Prostate gland (tissue), 2 donors: ENCODE measurements around the gene MYCBP2. TPM values are rescaled to one million over a fixed set of nuclear protein-coding genes. Genes with fewer than 3 reads are reported as not detected.

Experiments
- DNase-seq: peaks from one replicate; pipeline ENCODE4 v3.0.0-alpha.2; 2019; ENCODE audit warnings: low spot score
- H3K27ac ChIP-seq, 2 donors: fragments of 200-600 bp; sonication (generic); 2 replicates each; pipeline ENCODE4 v1.5.1; 2017 to 2019
- H3K27me3 ChIP-seq: fragments of 200-600 bp; sonication (generic); replicated peaks from 2 replicates; pipeline ENCODE4 v1.5.1; 2019; ENCODE audit not compliant: insufficient read depth
- H3K36me3 ChIP-seq, 2 donors: fragments of 200-600 bp; sonication (generic); 1 replicate in 1 of 2; 2 replicates in 1 of 2; pipeline versions ENCODE4 v1.5.1 to v1.8.1; 2017 to 2019
- H3K4me1 ChIP-seq: fragments of 200-600 bp; sonication (generic); replicated peaks from 2 replicates; pipeline ENCODE4 v1.5.1; 2019
- H3K4me3 ChIP-seq, 2 donors: fragments of 200-600 bp; sonication (generic); 2 replicates each; pipeline ENCODE4 v1.5.1; 2017 to 2019
- H3K9me3 ChIP-seq: fragments of 200-600 bp; sonication (generic); 2 replicates; pipeline ENCODE4 v1.5.1; 2017
- CTCF ChIP-seq, 4 experiments: fragments of 200-600 bp in 2 of 4; fragments of 450-650 bp in 2 of 4; sonication (generic) in 2 of 4; IDR thresholded peaks; 1 replicate in 3 of 4; 2 replicates in 1 of 4; pipeline ENCODE4 v1.5.1; 2016 to 2019; ENCODE audit warnings: antibody characterized with exemption in 4 of 4, mild to moderate bottlenecking in 2 of 4, moderate library complexity in 2 of 4
- POLR2A ChIP-seq: fragments of 450-650 bp; IDR thresholded peaks from one replicate; pipeline ENCODE4 v1.6.1; 2016; ENCODE audit warnings: antibody characterized with exemption, mild to moderate bottlenecking
- POLR2AphosphoS5 ChIP-seq: sonication (generic); formaldehyde crosslinking; IDR thresholded peaks from one replicate; pipeline ENCODE4 v1.6.1; 2017; ENCODE audit warnings: antibody characterized with exemption
- WGBS: methylation state at CpG from one replicate; pipeline ENCODE4 v1.1.5; 2018; 5-methylcytosine and 5-hydroxymethylcytosine counted together
- intact Hi-C: fragments of 100-400 bp; cut with DNase I; formaldehyde crosslinking; loops from one replicate; pipeline ENCODE4 v1.14.2; 2022
- total RNA-seq, 2 donors: library from RNA; depleted of rRNA; stranded (reverse); fragments of >200 nt; gene quantifications; one replicate each; pipeline ENCODE4 v1.1.0, GENCODE V29; 2016

MYCBP2 gene
- total RNA-seq, 2 donors from 2014 or later = 127 to 132 TPM

DNA sequence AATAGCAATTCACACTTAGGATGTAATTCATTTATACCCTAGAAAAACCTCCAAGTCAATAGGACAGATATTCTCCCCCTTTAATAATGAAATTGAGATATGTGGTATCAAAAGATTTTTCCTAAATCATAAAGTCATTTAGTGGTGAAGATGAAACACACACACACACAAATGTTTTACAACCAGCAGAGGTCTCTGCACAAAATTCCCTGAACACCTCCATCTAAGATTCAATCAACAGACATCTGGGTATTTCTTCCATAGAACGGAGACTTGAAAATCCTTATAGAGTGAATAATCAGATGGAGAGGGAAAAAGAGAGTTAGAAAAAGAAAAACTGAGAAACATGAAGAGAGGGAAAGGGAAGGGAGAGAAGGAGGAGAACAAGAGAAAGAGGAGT, 52.8 kb downstream of the MYCBP2 start:
- Histone ChIP-seq H3K36me3 (no peaks in the 10 kb centered on the region), H3K27me3 (no peaks in the 10 kb centered on the region), H3K9me3 (no peaks in the 10 kb centered on the region), H3K27ac (no peak overlapping the region), H3K4me1 (no peaks in the 10 kb centered on the region), H3K4me3 (no peak overlapping the region)
- no peak for DNase-seq
- no peak for TF ChIP-seq POLR2AphosphoS5
- no peak for TF ChIP-seq POLR2A
- no peak for TF ChIP-seq CTCF (IDR thresholded peaks at IDR 0.05)
- intact Hi-C loops = no loop called here
- 94% methylated on average over 1 of the region's 1 CpG for WGBS

DNA sequence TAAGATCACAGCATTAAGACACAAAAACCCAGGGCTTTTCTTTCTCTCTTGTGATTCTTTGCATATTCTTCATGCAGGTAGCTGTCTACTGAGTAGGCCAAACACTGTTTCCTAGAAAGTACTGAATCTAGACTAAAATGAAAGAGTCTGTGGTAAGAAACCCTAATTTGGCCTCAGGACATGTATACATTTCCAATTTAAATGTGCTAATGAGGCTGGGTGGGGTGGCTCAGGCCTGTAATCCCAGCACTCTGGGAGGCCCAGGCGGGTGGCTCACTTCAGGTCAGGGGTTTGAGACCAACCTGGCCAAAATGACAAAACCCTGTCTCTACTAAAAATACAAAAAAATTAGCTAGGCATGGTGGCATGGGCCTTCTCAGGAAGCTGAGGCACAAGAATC, 57.8 kb downstream of the MYCBP2 start:
- TF ChIP-seq POLR2A (no peak), CTCF (IDR thresholded peaks at IDR 0.05) (no peak), POLR2AphosphoS5 (no peak)
- H3K4me1 ChIP-seq = no peaks in the 10 kb centered on the region
- no peaks in the 10 kb centered on the region for H3K36me3 ChIP-seq
- H3K9me3 ChIP-seq = no peaks in the 10 kb centered on the region
- 100% methylated on average over 1 of the region's 1 CpG for WGBS
- no peaks in the 10 kb centered on the region for H3K27me3 ChIP-seq
- no peak for DNase-seq
- H3K27ac ChIP-seq = no peak overlapping the region
- intact Hi-C loops = loop anchor here (10.0 kb wide), 1 partner anchor 56 kb away; the partner anchor contains the start of gene MYCBP2
- no peak overlapping the region for H3K4me3 ChIP-seq

GRCh38 chr13:77267362-77267761, 59.5 kb downstream of the MYCBP2 start:
- H3K9me3 ChIP-seq = no peaks in the 10 kb centered on the region
- no peak overlapping the region for H3K27ac ChIP-seq
- TF ChIP-seq POLR2AphosphoS5 = no peak
- no peak for TF ChIP-seq POLR2A
- H3K4me1 ChIP-seq = no peaks in the 10 kb centered on the region
- H3K27me3 ChIP-seq = no peaks in the 10 kb centered on the region
- DNase-seq = no peak
- 58% methylated on average over 2 of the region's 2 CpGs for WGBS
- intact Hi-C loops = loop anchor here (10.0 kb wide), 1 partner anchor 57 kb away; the partner anchor contains the start of gene MYCBP2
- H3K36me3 ChIP-seq = no peaks in the 10 kb centered on the region
- no peak overlapping the region for H3K4me3 ChIP-seq

DNA sequence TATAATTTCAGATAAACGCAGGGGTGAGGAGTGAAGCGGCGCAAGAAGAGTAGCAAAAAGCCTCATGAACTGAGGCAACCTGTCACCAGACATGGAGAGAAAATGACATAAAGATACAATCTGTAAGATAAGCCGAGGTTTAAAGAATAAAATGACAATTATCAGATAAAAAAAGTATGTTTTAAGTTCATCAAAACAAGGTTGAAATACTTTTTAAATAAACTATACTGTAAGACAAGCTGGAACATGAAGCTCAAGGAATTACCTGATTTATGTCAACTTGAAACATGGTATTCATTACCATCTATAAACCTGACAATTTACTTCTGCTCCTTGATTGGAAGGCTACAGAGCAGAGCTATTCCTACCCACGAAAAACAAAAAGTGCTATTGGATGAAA, 61.6 kb downstream of the MYCBP2 start:
- Histone ChIP-seq H3K27me3 (no peaks in the 10 kb centered on the region), H3K27ac (no peak overlapping the region), H3K4me1 (no peaks in the 10 kb centered on the region), H3K9me3 (no peaks in the 10 kb centered on the region), H3K4me3 (no peak overlapping the region), H3K36me3 (no peaks in the 10 kb centered on the region)
- DNase-seq = no peak
- no peak for TF ChIP-seq POLR2AphosphoS5
- TF ChIP-seq POLR2A = no peak
- no peak for TF ChIP-seq CTCF (IDR thresholded peaks at IDR 0.05)
- intact Hi-C loops = loop anchor here (10.0 kb wide), 1 partner anchor 59 kb away; the partner anchor contains the start of gene MYCBP2
- 54% methylated on average over 5 of the region's 5 CpGs for WGBS

DNA sequence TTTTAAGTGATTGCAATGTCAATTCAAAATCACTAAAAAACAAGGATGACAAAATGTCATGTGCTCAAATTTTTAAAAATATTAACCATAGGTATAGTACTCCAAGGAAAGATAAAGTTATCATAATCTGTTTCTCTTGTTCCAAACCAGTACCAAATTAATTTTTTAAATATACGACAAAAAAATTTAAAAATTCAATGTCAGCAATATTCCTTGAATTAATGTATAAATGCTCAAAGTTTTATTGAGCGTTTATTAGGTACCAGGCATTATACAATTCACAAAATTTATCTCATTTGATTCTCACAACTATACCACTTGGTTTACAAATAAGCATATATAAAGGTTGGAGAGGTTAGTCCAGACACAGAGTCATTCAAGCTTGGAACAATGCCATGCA, 64.7 kb downstream of the MYCBP2 start:
- Histone ChIP-seq H3K27me3 (no peaks in the 10 kb centered on the region), H3K36me3 (no peaks in the 10 kb centered on the region)
- intact Hi-C loops = loop anchor here (10.0 kb wide), 1 partner anchor 63 kb away; the partner anchor contains the start of gene MYCBP2

More for the DNA sequence above, 64.7 kb downstream of the MYCBP2 start:
- WGBS = 100% methylated on average over 2 of the region's 2 CpGs
- DNase-seq = no peak
- no peak overlapping the region for H3K27ac ChIP-seq
- no peak for TF ChIP-seq CTCF (IDR thresholded peaks at IDR 0.05)
- no peak for TF ChIP-seq POLR2A
- no peak for TF ChIP-seq POLR2AphosphoS5
- H3K4me3 ChIP-seq = no peak overlapping the region
- no peaks in the 10 kb centered on the region for H3K9me3 ChIP-seq
- H3K4me1 ChIP-seq = no peaks in the 10 kb centered on the region
